GM18861 (cell line): ENCODE measurements around the gene EIF3CL.
A peak's percentile ranks its signal among the peaks of the same experiment; 100 is the strongest.
"Not testable (repeated sequence)": the region's sequence is repeated elsewhere in the genome, so short reads cannot be mapped to it uniquely, and the experiment has no call there.

Experiments used
- ATAC-seq: cut with Tn5 transposase; IDR thresholded peaks from one replicate; pipeline ENCODE4 v1.9.1; 2021; ENCODE audit not compliant: unreplicated experiment

EIF3CL gene

GRCh38 chr16:28403220-28404072 is at the start of gene EIF3CL:
Gene EIF3CL, minus strand, starts transcription at chr16:28403841. Its CDS starts 223 bp downstream, at chr16:28403618.
- ATAC-seq, result peak; percentile 95

GRCh38 chr16:28447081-28447480 is 43.4 kb upstream of the EIF3CL start:
- not testable (repeated sequence) for ATAC-seq

GRCh38 chr16:28446388-28446787 is 42.7 kb upstream of the EIF3CL start:
- not testable (repeated sequence) for ATAC-seq

- not testable (repeated sequence) for ATAC-seq
These were observed 40.3 kb upstream of the EIF3CL start for GRCh38 chr16:28443943-28444342.

- not testable (repeated sequence) for ATAC-seq
These were observed 35.3 kb upstream of the EIF3CL start for GRCh38 chr16:28438899-28439298.

GRCh38 chr16:28435340-28435739 is 31.7 kb upstream of the EIF3CL start:
- not testable (repeated sequence) for ATAC-seq

- ATAC-seq, result not testable (repeated sequence)
These were observed 22.5 kb upstream of the EIF3CL start for GRCh38 chr16:28426060-28426680.

- not testable (repeated sequence) for ATAC-seq
These were observed 17.6 kb upstream of the EIF3CL start for GRCh38 chr16:28421071-28421750.

- ATAC-seq, result not testable (repeated sequence)
These were observed 13.4 kb upstream of the EIF3CL start for GRCh38 chr16:28417033-28417432.

GRCh38 chr16:28414530-28414929 is 10.9 kb upstream of the EIF3CL start:
- ATAC-seq, result not testable (repeated sequence)

GRCh38 chr16:28413585-28413984 is 9.9 kb upstream of the EIF3CL start:
- ATAC-seq, result not testable (repeated sequence)

- ATAC-seq, result not testable (repeated sequence)
These were observed 11.6 kb downstream of the EIF3CL start for GRCh38 chr16:28392054-28392453.

- ATAC-seq, result not testable (repeated sequence)
These were observed 21.3 kb downstream of the EIF3CL start for GRCh38 chr16:28382177-28382867.

GRCh38 chr16:28377822-28378221 is 25.8 kb downstream of the EIF3CL start:
- not testable (repeated sequence) for ATAC-seq

- ATAC-seq, result not testable (repeated sequence)
These were observed 26.5 kb downstream of the EIF3CL start for GRCh38 chr16:28377108-28377625.

GRCh38 chr16:28375115-28375514 is 28.5 kb downstream of the EIF3CL start:
- not testable (repeated sequence) for ATAC-seq

- ATAC-seq, result not testable (repeated sequence)
These were observed 29.4 kb downstream of the EIF3CL start for GRCh38 chr16:28374281-28374680.

GRCh38 chr16:28367926-28368325 is 35.7 kb downstream of the EIF3CL start:
- not testable (repeated sequence) for ATAC-seq

GRCh38 chr16:28364268-28365173 is 39.1 kb downstream of the EIF3CL start:
- ATAC-seq, result peak; percentile 78
